Nucleus accumbens (tissue), 56 donors: ENCODE results near the gene THBS1.

Experiments
- DNase-seq, 56 donors: peaks; one replicate each; lab custom pipeline; 2025; lab: John Stamatoyannopoulos, UW

THBS1 gene

DNA sequence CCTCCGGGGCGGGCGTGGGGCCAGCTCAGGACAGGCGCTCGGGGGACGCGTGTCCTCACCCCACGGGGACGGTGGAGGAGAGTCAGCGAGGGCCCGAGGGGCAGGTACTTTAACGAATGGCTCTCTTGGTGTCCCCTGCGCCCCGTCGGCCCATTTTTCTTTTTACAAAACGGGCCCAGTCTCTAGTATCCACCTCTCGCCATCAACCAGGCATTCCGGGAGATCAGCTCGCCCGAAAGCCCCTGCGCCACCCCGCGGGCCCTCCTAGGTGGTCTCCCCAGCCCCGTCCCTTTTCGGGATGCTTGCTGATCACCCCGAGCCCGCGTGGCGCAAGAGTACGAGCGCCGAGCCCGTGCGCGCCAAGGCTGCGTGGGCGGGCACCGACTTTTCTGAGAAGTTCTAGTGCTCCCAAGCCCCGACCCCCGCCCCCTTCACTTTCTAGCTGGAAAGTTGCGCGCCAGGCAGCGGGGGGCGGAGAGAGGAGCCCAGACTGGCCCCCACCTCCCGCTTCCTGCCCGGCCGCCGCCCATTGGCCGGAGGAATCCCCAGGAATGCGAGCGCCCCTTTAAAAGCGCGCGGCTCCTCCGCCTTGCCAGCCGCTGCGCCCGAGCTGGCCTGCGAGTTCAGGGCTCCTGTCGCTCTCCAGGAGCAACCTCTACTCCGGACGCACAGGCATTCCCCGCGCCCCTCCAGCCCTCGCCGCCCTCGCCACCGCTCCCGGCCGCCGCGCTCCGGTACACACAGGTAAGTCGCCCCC is at the start of gene THBS1:
Gene THBS1 (plus strand): TSS at position 595 of the 757 bp plus-strand sequence. CDS start 779 bp downstream, outside the sequence.
- DNase-seq = peak in 9 of 56 donors; percentile 11 to 56 (median 30)

DNA sequence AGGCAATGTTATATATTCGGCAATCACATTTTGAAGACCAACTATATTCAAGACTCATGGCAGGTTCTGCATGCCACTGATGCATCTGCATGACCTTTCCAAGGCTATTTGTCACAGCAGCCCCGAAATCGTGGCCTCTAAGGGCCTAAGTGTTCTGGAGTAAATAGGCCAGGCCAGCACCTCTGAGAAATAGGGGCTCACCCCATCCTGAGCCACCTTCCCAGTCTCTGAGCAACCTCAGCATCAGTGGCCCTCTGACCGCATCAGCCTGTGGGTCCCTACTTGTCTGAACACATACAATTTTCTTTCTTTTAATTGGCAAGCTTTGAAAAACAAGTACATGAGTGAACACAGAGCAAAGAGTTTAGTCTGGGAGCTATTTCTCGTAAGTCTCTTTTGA is 45.9 kb upstream of the THBS1 start:
- no peak for DNase-seq

DNA sequence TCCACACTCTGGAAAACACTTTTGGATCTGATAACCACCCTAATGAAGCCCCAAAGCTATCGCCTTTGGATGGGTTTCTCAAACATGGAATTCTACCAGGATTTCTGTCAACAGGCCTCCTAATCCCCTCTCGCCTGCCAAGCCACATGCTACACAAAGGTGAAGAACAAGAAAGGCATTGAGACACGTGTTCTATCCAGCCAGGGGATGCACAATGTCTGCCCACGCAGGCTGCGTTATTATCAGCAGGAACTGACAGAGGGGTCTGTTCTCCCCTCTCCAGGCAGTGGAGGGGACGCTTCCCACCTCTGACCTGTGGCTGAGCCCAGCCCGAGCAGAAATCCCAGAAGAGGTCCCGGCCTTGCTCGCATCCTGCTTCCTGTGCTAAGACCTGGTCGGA is 45.4 kb upstream of the THBS1 start:
- no peak for DNase-seq

DNA sequence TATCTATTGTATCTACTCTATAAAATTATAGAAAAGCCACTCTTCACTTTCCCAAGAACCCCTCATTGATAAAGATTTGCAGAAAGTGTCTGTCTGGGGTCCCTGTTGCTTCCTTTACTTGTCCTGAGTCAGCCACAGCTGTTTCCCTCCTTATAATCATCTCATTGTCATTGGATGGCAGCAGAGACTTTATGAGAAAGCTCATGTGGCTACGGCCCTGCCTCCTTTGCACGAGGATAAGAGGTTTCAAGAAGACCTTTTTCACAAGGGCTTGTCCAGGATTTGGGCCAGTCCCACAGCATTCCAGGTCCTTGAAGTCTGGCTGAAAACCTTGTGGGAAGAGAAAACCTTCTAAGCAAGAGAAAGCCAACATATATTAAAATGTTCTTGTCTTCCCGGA is 41.9 kb upstream of the THBS1 start:
- no peak for DNase-seq

DNA sequence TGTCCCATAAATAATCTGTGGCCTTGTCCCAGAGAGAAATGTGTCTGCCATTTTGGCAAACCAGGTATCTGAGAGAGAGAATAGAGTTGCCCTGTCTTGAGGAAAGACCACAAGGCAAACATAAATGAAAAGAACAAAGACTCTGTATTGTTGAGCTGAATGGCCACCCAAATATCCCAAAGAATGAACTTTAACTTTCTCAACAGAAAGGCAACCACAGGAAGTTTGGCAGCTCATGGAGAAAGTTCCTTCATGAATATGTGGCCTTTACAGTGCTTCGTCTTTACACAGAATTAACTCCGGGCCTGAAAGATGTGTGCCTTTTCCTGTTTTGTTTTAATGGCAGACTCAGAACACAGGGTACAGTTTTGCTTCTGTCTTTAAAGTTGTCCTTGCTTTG is 41.4 kb upstream of the THBS1 start:
- DNase-seq = no peak

DNA sequence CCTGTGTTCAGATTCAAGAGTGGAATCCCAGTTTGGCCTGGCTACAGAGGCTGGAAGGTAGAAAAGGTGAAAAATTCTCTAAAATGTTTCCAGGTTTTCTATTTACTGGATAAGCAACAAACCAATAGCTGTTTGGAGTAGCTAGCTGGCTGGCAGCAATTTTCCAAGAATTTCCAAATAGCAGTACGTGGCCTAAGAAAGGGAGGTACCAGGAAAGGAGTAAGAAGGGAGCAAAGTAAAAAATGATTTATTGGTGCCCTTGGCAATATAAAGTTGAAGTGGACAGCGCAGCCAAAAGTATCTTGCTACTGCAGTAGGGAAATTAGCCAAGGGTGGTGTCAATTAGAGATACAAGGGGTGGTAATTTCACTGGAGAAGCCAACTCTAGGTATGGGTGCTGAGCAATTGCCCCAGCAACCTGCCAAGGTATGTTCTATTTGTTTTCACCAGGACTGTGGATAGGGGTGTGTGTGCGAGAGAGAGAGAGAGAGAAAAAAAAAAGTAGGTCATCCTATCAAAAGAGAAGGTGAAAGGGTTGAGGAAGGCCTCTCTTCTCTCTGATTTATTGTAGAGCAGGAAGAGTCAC is 40.8 kb upstream of the THBS1 start:
- no peak for DNase-seq

DNA sequence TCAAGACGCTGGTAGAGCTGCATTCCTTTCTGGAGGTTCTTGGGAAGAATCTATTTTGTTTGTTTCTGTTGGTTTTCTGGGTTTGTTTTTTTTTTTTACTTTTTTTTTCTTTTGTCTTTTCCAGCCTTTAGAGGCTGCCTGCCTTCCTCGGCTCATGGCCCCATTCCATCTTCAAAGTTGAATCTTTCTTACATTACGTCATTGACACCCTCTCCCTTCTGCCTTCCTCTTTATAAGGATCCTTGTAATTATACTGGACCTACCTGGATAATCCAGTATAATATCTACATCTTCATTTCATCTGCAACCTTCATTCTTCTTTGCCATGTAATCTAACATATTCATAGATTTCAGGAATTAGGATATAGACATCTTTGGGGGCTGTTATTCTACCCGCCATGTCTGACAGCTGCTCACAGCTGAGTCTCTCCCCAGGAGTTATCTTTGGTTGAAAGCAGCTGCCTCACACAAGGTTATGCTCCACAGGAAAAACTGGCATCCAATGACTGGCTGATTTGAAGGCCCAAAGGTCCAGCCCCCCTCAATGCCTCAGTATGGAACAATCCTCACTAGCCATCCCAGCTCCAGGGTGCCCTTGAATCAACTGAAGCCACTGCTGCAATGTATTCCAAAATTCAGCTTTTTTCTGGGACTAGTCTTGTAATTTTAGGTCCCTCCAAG is 38.4 kb upstream of the THBS1 start:
- no peak for DNase-seq

GRCh38 chr15:39543651-39544050 is 37.2 kb upstream of the THBS1 start:
- no peak for DNase-seq

DNA sequence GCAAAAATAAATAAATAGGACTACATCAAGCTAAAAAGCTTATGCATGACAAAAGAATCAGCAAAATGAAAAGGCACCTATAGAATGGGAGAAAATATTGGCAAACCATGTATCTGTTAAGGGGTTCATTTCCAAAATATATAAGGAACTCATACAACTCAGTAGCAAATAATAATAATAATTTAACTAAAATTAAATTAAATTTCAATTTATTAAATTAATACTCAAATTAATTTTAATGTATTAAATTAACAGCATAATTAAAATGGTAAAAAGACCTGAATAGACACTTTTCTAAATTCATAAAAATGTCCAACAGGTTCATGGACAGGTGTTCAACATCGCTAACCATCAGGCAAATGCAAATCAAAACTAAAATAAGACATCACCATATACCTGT is 34.0 kb upstream of the THBS1 start:
- DNase-seq = no peak

GRCh38 chr15:39548561-39548960 is 32.3 kb upstream of the THBS1 start:
- DNase-seq = no peak

DNA sequence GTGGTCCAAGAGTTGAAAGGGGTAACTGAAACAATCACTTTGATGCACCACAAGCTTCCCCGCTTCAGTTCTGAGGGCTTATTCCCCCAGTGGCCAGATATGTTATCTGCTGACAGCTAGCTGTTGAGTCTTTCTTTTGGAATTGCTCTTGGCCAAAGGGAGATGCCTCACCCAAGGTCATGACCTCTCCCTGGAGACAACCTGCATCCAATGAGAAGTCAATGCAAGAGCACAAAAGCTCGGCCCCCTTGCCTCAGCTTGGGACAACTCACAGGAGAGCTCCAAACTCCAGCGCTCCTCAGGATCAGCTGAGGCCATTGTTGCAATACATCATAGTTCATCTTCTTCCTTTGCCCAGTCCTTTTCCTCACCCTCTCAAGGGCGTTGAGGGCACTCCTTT is 31.0 kb upstream of the THBS1 start:
- no peak for DNase-seq

DNA sequence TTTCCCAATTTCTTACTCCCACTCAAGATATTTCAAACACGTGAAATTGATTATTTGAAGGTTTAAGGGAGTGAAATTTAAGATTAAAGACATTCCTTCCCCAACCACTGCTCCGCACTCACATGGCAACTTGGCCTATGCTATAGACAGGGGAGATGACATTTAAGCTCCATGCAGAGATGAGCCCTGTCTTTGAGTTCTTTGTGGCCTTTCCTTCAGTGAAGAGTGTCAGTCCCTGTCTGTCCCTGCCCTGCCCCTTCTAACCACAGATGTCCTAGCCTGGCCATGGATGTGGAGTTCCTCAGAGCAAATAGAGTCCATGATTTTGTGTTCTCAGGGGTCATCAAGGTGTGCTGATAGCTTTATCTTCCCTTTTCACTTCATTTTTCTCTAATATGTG is 29.4 kb upstream of the THBS1 start:
- no peak for DNase-seq

GRCh38 chr15:39552556-39552955 is 28.3 kb upstream of the THBS1 start:
- no peak for DNase-seq

GRCh38 chr15:39553947-39554693 is 26.8 kb upstream of the THBS1 start:
- DNase-seq = no peak

GRCh38 chr15:39554746-39555387 is 26.0 kb upstream of the THBS1 start:
- no peak for DNase-seq

DNA sequence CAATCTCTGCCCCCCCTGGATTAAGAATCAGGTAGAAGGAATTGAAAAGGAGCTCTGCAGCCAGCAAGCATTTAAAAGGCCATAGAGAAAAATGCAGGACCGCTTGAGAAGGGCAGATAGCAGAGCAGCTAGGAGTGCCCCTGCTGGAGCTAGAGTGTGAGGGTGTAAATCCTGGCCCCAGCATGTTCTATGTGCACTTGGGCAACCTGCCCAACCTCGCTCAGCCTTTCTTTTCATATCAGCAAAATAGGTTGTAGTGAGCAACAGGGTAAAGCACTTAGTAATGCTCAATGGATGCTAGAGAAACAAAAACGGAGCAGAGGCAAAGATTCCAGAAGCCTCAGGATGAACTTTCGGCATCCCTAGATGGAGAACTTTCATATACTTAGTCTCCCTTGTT is 25.0 kb upstream of the THBS1 start:
- DNase-seq = no peak

GRCh38 chr15:39556461-39556860 is 24.4 kb upstream of the THBS1 start:
- no peak for DNase-seq

DNA sequence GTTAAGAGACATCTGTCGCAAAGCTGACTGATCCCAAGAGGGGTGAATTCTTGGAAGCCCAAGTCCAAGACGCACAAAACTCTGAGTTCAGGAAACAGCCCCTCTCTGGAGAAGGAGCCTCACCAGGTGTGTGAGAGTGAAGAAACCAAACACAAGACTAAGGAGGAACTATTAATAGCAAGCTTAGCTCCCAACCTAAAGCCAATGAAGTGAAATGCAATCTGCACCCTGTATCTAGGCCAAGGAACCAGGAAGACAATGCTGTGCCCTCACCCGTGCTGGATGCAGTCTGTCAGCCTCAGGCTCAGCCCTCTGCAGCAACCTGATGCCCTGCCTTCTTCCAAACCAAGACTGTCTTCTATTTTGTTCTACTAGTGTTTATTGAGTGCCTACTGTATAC is 22.5 kb upstream of the THBS1 start:
- DNase-seq = no peak

- no peak for DNase-seq
Measured at GRCh38 chr15:39564972-39565665, 15.8 kb upstream of the THBS1 start.

DNA sequence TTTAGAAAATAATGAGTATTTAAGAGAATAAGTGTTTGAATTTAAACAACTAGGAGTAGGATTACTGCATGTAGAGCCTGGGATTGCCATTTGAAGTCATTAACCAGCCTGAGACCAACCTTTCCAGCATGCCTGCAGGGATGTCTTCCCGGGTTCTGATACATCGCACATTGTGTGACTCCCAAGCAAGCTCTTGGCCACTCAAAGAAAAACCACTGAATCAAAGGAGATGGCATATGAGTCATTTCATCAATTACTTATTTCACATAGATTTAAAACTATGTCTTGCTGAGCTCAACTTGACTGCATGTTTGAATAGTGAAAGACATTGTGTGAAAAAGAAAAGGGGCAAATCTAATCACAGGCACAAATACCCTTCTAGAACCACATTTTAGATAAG is 15.0 kb upstream of the THBS1 start:
- no peak for DNase-seq
